ENCODE results near the gene TMEFF2.

TMEFF2 gene

DNA sequence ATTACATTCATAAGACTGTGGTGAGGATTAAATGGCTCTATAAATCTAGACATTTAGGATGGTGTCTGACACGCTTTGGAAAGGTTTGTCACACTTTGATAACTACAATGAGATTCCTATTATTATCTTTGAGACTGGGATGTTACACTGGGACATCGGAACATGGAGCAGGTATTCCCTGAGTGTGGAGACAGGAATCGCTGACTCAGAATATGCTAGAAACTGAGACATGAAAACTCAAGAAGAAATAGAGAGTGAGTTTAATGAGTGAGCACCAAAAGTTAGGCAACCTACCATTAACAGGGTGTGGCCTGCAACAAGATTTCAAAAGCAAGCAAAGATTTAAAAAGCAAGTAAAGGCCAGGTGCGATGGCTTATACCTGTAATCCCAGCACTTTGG lies 145.4 kb downstream of the TMEFF2 start:
- Mint-ChIP-seq H3K27ac (no peak overlapping the region), H3K27me3 (ENCODE audit: low read depth, poor library complexity) (no peaks in the 10 kb centered on the region), H3K4me1 (no peaks in the 10 kb centered on the region), H3K4me3 (no peak overlapping the region), H3K36me3 (ENCODE audit: low read depth) (no peaks in the 10 kb centered on the region), H3K9me3 (no peaks in the 10 kb centered on the region)
- TF ChIP-seq, protein P1, sequence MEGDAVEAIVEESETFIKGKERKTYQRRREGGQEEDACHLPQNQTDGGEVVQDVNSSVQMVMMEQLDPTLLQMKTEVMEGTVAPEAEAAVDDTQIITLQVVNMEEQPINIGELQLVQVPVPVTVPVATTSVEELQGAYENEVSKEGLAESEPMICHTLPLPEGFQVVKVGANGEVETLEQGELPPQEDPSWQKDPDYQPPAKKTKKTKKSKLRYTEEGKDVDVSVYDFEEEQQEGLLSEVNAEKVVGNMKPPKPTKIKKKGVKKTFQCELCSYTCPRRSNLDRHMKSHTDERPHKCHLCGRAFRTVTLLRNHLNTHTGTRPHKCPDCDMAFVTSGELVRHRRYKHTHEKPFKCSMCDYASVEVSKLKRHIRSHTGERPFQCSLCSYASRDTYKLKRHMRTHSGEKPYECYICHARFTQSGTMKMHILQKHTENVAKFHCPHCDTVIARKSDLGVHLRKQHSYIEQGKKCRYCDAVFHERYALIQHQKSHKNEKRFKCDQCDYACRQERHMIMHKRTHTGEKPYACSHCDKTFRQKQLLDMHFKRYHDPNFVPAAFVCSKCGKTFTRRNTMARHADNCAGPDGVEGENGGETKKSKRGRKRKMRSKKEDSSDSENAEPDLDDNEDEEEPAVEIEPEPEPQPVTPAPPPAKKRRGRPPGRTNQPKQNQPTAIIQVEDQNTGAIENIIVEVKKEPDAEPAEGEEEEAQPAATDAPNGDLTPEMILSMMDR (IDR thresholded peaks at IDR 0.05) = no peak
- no peak for DNase-seq

DNA sequence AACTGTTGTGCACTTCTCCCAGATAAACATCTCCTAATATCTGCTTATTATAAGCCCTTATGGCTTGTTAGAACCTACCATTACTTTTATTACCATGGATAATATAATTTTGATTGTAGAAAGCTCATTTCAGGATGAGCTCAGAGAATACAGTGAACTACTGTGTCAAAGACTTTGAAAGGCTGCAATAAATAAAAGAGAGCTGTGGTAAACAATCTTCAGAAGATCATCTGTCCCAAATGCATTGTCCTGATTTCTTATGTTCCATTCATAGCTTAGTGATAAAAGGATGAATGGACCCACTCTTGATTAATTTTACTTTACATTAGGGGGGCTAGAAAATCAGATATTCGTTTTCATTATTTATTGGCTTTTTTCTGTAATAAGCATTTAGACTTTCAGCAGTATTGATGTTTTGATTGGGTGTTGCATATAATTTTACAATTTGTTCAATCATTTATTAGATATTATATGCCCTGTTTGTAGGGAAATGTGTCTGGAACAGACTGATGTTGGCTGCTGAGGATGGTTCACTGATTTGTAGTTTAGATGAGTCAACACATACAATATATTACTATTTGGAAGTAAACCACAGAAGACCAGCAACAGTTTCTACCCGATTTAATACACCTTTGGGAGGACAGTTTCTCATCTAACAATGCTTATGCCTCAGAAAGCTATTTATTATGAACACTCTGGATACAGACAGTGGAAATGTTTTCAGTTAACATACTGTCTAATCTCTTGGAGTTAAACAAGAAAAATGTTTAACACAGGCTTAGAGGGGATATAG lies 147.2 kb downstream of the TMEFF2 start:
- no peaks in the 10 kb centered on the region for H3K4me1 Mint-ChIP-seq
- H3K27me3 Mint-ChIP-seq (ENCODE audit: low read depth, poor library complexity) = no peaks in the 10 kb centered on the region
- TF ChIP-seq, protein P1 (IDR thresholded peaks at IDR 0.05) = no peak
- no peak overlapping the region for H3K27ac Mint-ChIP-seq
- no peaks in the 10 kb centered on the region for H3K9me3 Mint-ChIP-seq
- H3K36me3 Mint-ChIP-seq (ENCODE audit: low read depth) = no peaks in the 10 kb centered on the region
- H3K4me3 Mint-ChIP-seq = no peak overlapping the region
- DNase-seq = no peak

DNA sequence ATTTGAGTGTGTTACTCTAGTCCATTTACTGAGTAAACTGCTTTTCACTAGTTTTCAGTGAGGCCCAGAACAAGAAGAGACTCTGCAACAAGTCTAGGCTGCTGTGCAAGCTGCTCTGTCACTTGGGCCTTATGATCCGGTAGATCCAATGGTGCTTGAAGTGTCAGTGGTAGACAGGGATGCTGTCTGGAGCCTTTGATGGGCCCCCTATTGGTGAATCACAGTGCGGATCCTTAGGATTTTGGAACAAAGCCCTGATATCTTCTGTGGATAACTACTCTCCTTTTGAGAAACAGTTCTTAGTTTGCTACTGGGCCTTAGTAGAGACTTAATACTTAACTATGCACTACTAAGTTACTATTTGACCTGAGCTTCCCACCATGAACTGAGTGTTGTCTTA lies 150.2 kb downstream of the TMEFF2 start:
- no peak for DNase-seq
- Mint-ChIP-seq H3K9me3 (no peaks in the 10 kb centered on the region), H3K4me3 (no peak overlapping the region), H3K27ac (no peak overlapping the region), H3K27me3 (ENCODE audit: low read depth, poor library complexity) (no peaks in the 10 kb centered on the region), H3K36me3 (ENCODE audit: low read depth) (no peaks in the 10 kb centered on the region), H3K4me1 (no peaks in the 10 kb centered on the region)
- TF ChIP-seq, protein P1 (IDR thresholded peaks at IDR 0.05) = no peak

DNA sequence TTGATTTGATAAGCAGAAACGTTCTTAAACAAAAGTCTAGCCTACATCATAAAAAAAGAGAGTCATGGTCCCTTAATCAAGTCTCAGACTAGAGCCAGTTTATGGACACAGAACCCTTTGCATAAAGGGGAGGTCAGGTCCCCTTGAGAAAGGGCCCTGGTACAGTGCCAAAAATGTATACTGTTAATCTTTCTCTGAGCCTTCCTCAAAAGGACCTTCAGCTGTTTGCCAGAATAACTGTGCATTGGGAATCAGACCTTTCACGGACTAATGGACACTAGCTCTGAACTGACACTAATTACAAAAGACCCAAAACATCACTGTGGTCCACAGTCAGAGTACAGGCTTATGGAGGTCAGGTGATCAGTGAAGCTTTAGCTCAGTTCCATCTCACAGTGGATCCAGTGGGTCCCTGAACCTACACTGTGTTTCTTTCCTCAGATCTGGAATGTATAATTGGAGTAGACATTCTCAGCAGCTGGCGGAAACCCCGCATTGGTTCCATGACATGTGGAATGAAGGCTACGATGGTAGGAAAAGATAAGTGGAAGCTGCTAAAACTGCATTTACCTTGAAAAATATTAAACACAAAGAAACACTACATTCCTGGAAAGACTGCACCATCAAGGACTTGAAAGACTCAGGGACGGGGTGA lies 151.4 kb downstream of the TMEFF2 start:
- TF ChIP-seq, protein P1 (IDR thresholded peaks at IDR 0.05) = no peak
- no peak overlapping the region for H3K4me3 Mint-ChIP-seq
- no peaks in the 10 kb centered on the region for H3K36me3 Mint-ChIP-seq (ENCODE audit: low read depth)
- H3K27me3 Mint-ChIP-seq (ENCODE audit: low read depth, poor library complexity) = peaks cover 4% of the 10 kb centered on the region
- H3K9me3 Mint-ChIP-seq = no peaks in the 10 kb centered on the region
- no peak overlapping the region for H3K27ac Mint-ChIP-seq
- no peaks in the 10 kb centered on the region for H3K4me1 Mint-ChIP-seq
- no peak for DNase-seq

DNA sequence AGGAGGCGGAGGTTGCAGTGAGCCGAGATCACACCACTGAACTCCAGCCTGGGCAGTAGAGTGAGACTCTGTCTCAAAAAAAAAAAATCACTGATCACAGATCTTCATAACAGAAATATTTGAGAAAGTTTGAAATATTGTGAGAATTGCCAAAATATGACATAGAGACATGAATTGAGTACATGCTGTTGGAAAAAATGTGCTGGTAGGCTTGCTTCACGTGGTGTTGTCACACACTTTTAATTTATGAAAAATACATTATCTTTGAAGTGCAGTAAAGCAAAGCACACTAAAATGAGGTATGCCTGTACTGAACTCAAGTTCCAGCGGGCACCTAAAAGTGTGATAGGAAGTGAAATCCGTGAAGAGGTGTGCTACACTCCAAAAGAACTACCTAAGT lies 152.6 kb downstream of the TMEFF2 start:
- TF ChIP-seq, protein P1 (IDR thresholded peaks at IDR 0.05) = no peak
- no peak for DNase-seq
- no peak overlapping the region for H3K4me3 Mint-ChIP-seq
- H3K9me3 Mint-ChIP-seq = no peaks in the 10 kb centered on the region
- no peak overlapping the region for H3K27ac Mint-ChIP-seq
- H3K27me3 Mint-ChIP-seq (ENCODE audit: low read depth, poor library complexity) = peaks cover 5% of the 10 kb centered on the region
- H3K4me1 Mint-ChIP-seq = no peaks in the 10 kb centered on the region
- no peaks in the 10 kb centered on the region for H3K36me3 Mint-ChIP-seq (ENCODE audit: low read depth)

All from nephron progenitor cell (in vitro differentiated cells).